ENCODE data around the gene NRCAM. TPM values are rescaled to one million over a fixed set of nuclear protein-coding genes. Genes with fewer than 3 reads are reported as not detected.
A peak's percentile ranks its signal among the peaks of the same experiment; 100 is the strongest.

NRCAM gene
- total and polyA plus RNA-seq, 12 donors = 71.6 to 222 (median 148) TPM

DNA sequence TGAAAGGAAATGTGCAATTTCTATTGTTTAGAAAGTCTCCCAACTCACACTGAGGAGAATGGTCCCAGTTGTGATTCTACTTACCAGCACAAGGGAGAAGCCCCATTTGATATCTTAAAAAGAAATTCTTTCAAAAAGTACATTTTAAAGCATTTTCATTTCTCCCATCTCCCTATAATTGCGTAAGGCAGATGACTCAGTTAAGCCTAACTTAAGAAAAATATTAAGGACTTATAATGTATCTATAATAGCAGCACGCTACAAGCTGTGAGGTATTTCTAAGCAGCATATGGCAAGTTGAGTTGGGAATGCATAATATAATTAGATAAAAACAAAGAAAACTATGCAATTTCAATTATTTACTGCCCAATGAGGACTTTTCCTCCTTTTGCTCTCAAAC lies 8.5 kb upstream of the NRCAM start:
- WGBS, 4 donors = 92 to 97% (median 93%) methylated on average over 2 of the region's 2 CpGs
- Histone ChIP-seq H3K9me3 (replicated peaks in 1 of 3) (no peaks in the 10 kb centered on the region), H3K36me3 (replicated peaks in 1 of 2) (no peaks in the 10 kb centered on the region), H3K4me3 (no peak overlapping the region), H3K27me3 (no peaks in the 10 kb centered on the region), H3K4me1 (replicated peaks in 1 of 2) (peaks cover 0 to 14% of the 10 kb centered on the region in 2 donors), H3K27ac (no peak overlapping the region)
- intact Hi-C loops (cut with DNase I) = no loop called here
- TF ChIP-seq POLR2A (IDR thresholded peaks at IDR 0.05) = no peak
- TF ChIP-seq, protein P1, sequence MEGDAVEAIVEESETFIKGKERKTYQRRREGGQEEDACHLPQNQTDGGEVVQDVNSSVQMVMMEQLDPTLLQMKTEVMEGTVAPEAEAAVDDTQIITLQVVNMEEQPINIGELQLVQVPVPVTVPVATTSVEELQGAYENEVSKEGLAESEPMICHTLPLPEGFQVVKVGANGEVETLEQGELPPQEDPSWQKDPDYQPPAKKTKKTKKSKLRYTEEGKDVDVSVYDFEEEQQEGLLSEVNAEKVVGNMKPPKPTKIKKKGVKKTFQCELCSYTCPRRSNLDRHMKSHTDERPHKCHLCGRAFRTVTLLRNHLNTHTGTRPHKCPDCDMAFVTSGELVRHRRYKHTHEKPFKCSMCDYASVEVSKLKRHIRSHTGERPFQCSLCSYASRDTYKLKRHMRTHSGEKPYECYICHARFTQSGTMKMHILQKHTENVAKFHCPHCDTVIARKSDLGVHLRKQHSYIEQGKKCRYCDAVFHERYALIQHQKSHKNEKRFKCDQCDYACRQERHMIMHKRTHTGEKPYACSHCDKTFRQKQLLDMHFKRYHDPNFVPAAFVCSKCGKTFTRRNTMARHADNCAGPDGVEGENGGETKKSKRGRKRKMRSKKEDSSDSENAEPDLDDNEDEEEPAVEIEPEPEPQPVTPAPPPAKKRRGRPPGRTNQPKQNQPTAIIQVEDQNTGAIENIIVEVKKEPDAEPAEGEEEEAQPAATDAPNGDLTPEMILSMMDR (IDR thresholded peaks at IDR 0.05) = no peak
- DNase-seq = no peak

DNA sequence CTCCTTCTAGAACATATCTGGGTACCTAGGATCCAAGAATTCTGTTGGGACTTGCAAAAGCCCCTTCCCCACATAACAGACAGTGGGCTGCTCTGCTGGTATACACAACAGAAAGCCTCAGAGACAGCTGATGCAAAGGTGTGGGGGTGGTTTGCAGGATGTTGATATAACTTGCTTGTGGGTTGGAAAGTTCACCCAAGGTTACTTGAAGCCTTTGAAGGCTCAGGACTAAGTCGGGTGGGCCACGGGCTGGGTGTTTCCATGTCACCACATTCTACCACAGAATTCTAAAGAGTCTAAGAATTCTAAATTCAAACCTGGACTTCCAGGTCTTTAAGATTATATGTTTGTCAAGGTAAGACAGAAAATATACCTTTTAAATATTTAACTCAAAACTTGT lies 7.4 kb upstream of the NRCAM start:
- Histone ChIP-seq H3K27me3 (no peaks in the 10 kb centered on the region), H3K27ac (no peak overlapping the region), H3K36me3 (replicated peaks in 1 of 2) (no peaks in the 10 kb centered on the region), H3K9me3 (replicated peaks in 1 of 3) (no peaks in the 10 kb centered on the region), H3K4me3 (no peak overlapping the region), H3K4me1 (replicated peaks in 1 of 2) (peaks cover 0 to 15% of the 10 kb centered on the region in 2 donors)
- TF ChIP-seq POLR2A (IDR thresholded peaks at IDR 0.05) = no peak
- TF ChIP-seq, protein P1 (IDR thresholded peaks at IDR 0.05) = no peak
- DNase-seq = no peak
- WGBS, 4 donors = 52 to 96% (median 66%) methylated on average over 2 of the region's 2 CpGs
- intact Hi-C loops (cut with DNase I) = no loop called here

DNA sequence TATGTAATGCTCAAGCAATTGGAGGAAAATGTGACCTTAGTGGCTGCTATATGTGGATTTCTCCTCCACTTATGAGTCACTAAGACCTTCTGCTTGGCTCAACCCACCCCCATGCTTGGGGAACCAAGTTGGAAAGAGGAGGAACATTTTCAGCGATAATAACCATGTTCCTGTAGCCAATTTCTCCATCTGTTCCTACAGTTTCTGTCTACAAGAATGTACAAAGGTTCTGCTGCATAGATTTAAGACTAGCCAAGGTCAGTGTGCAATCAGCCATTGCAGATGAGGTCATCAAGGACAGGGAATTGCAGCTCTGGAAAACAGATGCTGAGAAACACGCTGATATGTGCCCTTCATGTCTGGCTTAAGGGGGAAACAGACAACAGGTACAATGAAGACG lies 5.6 kb upstream of the NRCAM start:
- H3K36me3 ChIP-seq (replicated peaks in 1 of 2) = no peaks in the 10 kb centered on the region
- no peak overlapping the region for H3K4me3 ChIP-seq
- no peaks in the 10 kb centered on the region for H3K27me3 ChIP-seq
- intact Hi-C loops (cut with DNase I) = no loop called here
- no peaks in the 10 kb centered on the region for H3K9me3 ChIP-seq (replicated peaks in 1 of 3)
- H3K4me1 ChIP-seq (replicated peaks in 1 of 2) = peaks cover 0 to 15% of the 10 kb centered on the region in 2 donors
- peak overlapping the region in 4 of 5 donors; percentile 27 to 83 (median 48) for H3K27ac ChIP-seq
- peak; percentile 35 to 70 (median 53) for DNase-seq
- TF ChIP-seq, protein P1 (IDR thresholded peaks at IDR 0.05) = no peak
- no peak for TF ChIP-seq POLR2A (IDR thresholded peaks at IDR 0.05)
- WGBS, 4 donors = 34 to 44% (median 41%) methylated on average over 3 of the region's 3 CpGs

DNA sequence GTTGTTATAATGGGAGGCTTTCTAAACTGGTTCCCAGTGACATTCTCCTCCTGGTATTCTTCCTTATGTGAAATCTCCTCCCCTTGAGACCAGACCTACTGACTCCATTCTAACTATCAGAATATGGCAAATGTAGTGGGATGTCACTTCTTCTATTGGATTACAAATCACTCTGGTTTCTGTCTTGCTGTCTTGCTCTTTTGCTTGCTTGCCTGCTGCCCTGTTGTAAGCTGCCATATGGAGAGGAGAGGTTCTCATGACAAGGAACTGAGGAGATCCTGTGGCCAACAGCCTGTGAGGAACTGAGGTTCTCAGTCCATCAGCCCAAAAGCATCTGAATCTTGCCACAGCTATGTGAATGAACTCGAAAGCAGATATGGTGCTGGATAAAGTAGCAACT lies 4.7 kb upstream of the NRCAM start:
- TF ChIP-seq POLR2A (IDR thresholded peaks at IDR 0.05) = no peak
- TF ChIP-seq, protein P1 (IDR thresholded peaks at IDR 0.05) = no peak
- WGBS, 4 donors = 88 to 92% (median 90%) methylated on average over 1 of the region's 1 CpG
- intact Hi-C loops (cut with DNase I) = no loop called here
- DNase-seq = no peak
- Histone ChIP-seq H3K27me3 (no peaks in the 10 kb centered on the region), H3K36me3 (replicated peaks in 1 of 2) (no peaks in the 10 kb centered on the region), H3K27ac (peak overlapping the region in 3 of 5 donors; percentile 40 to 83 (median 56)), H3K9me3 (replicated peaks in 1 of 3) (no peaks in the 10 kb centered on the region), H3K4me1 (replicated peaks in 1 of 2) (peaks cover 0 to 15% of the 10 kb centered on the region in 2 donors), H3K4me3 (no peak overlapping the region)

Data from adrenal gland (tissue), 12 donors.